Measurements from ENCODE around the gene TSPEAR.

TSPEAR gene

DNA sequence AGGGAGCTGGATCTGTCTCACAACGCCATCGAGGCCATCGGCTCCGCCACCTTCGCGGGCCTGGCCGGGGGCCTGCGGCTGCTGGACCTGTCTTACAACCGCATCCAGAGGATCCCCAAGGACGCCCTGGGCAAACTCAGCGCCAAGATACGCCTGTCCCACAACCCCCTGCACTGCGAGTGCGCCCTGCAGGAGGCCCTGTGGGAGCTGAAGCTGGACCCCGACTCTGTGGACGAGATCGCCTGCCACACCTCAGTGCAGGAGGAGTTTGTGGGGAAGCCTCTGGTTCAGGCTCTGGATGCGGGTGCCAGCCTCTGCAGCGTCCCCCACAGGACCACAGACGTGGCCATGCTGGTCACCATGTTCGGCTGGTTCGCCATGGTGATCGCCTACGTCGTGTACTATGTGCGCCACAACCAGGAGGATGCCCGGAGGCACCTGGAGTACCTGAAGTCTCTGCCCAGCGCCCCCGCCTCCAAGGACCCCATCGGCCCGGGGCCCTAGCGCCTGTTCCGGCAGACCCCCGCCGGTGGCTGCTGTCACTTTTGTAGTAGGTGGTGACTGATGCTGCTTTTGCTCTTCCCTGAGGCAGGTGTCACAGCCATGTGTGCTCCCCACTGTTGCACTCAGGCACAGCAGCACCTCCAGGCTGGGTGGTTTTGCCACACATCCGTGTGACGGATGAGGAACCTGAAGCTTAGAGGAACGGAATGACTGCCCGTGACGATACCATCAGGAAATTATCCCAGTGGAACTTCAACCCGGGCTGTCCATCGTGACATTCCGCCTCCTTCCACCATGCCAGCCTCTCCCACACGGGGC lies 254.2 kb downstream of the TSPEAR start:
- Mint-ChIP-seq H3K4me1 (ENCODE audit: low read depth) (peaks cover 4% of the 10 kb centered on the region), H3K9me3 (peaks cover 3% of the 10 kb centered on the region), H3K4me3 (peak overlapping the region; percentile 57), H3K27me3 (peaks cover 12% of the 10 kb centered on the region), H3K36me3 (ENCODE audit: low read depth) (no peaks in the 10 kb centered on the region), H3K27ac (no peak overlapping the region)
- DNase-seq: no peak

DNA sequence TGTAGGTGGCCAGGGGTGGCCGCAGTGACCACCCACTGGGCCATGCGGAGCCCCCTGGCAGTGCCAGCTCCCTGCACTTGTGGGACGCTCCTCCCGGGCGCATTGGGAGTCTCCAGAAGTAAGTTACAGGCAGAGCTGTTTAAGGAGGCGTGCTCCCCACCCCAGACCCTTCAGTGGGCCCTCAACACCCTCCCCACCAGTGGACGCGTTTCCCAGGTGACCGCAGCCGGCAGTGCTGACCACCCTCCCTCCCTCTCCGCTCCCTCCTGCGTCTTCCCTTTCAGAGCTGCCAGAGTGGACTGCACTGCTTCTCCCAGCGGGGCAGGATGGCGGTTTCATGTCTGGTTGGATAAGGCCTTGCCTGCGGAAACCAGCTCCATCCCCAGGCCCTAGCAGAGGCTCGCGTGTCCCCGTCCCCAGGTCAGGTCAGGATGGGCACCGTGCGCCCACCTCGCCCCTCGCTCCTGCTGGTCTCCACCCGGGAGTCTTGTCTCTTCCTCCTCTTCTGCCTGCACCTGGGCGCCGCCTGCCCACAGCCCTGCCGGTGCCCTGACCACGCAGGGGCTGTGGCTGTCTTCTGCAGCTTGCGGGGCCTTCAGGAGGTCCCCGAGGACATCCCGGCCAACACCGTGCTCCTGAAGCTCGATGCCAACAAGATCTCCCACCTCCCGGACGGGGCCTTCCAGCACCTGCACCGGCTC lies 255.0 kb downstream of the TSPEAR start:
- H3K27me3 Mint-ChIP-seq: peaks cover 13% of the 10 kb centered on the region
- H3K9me3 Mint-ChIP-seq: peaks cover 3% of the 10 kb centered on the region
- DNase-seq: no peak
- no peak overlapping the region for H3K27ac Mint-ChIP-seq
- H3K36me3 Mint-ChIP-seq (ENCODE audit: low read depth): no peaks in the 10 kb centered on the region
- H3K4me3 Mint-ChIP-seq: peak overlapping the region; percentile 57
- peaks cover 4% of the 10 kb centered on the region for H3K4me1 Mint-ChIP-seq (ENCODE audit: low read depth)

DNA sequence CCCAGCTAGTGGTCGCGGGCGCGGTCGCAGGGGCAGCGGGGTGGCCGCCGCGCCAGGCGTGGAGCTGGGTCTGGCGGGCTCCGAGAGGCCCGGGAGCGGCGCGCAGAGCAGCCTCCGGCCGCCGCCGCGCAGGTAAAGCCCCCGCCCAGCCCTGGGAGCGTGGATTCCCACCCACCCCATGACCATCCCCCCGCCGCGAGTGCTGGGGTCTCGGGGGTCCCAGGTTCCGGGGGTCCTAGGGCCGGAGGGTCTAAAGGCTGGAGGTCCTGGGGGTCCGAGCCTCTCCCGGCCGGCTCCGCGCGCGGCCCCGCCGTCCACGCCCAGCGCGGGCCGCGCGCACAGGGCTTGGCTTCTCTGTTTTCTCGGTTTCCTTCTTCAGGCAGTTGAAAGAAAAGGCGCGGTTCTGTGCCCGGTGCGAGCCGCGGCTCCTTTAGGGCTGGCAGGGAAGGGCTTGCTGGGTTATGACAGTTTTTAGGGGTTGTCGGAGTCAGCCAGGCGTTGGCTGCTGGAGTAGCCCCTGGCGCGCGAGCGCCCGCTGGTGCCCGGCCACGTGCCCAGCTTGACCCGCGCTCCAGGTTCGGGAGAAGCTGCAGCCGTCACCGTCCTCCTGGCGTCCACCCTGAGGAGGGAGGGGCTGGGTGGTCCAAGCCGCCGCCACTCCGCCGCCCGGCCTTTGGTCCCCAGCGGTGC lies 255.7 kb downstream of the TSPEAR start:
- Mint-ChIP-seq H3K4me1 (ENCODE audit: low read depth) (peaks cover 4% of the 10 kb centered on the region), H3K9me3 (peaks cover 3% of the 10 kb centered on the region), H3K27ac (no peak overlapping the region), H3K27me3 (peaks cover 13% of the 10 kb centered on the region), H3K4me3 (peak overlapping the region; percentile 78), H3K36me3 (ENCODE audit: low read depth) (no peaks in the 10 kb centered on the region)
- DNase-seq: no peak

DNA sequence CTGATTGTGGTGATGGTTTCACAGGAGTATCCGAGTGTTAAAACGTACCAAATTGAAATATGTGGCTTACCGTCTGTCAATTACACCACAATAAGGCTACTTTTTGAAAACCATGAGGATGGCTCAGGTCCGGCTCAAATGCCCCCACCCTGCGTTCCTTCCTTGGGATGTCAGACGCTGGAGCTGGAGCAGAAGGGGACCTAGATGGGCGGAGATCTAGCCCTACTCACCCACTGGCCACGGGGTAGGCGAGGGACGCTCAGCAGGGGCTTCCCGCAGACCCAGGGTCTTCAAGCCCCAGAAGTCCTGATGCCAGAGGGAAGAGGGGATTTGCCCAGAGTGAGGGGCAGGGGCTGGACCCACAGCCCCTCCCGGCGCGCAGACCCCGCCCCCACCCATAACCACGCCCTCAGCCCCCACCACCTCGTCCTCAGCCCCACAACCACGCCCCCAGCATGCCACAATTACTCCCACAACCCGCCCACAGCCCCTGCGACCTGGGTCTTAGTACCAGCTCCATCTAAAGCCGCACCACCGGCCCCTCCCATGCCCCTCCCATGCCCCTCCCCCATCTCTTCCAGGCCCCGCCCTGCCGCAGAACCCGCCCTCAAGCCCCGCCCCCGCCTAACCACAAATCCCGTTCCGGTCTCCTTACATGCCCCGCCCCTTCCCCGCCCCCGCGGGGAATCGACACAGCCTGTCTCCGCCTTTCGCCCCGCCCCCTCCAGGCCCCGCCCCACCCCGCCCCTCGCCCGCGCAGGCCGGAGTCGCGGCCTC lies 256.4 kb downstream of the TSPEAR start, which contains the start of gene LRRC3:
TSS of gene LRRC3 (plus strand) at position 764 of the 777 bp plus-strand sequence. CDS start 1,135 bp downstream, outside the sequence.
- H3K4me3 Mint-ChIP-seq: peak within 1 kb of the TSS; percentile 78
- H3K9me3 Mint-ChIP-seq: peaks cover 3% of the 10 kb centered on the region
- no peak within 1 kb of the TSS for H3K27ac Mint-ChIP-seq
- H3K4me1 Mint-ChIP-seq (ENCODE audit: low read depth): peaks cover 4% of the 10 kb centered on the region
- H3K27me3 Mint-ChIP-seq: peaks cover 13% of the 10 kb centered on the region
- H3K36me3 Mint-ChIP-seq (ENCODE audit: low read depth): no peaks in the 10 kb centered on the region
- DNase-seq: peak; percentile 82

DNA sequence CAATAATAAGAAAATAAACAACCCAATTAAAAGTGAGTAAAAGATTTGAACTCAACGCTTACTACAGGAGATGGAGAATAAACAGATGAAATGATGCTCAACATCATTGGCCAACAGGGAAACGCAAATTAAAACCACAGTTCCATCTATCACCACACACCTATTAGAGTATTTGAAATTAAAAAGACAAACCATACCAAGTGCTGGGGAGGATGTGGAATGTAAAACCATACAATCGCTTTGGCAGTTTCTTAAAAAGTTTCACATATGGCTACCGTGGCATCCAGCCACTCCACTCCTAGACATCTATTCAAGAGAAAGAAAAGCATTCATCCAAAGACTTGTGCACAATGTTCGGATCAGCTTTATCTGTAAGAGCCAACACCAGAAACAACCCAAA lies 257.3 kb downstream of the TSPEAR start:
- no peaks in the 10 kb centered on the region for H3K36me3 Mint-ChIP-seq (ENCODE audit: low read depth)
- peak overlapping the region; percentile 28 for H3K4me3 Mint-ChIP-seq
- H3K27ac Mint-ChIP-seq: no peak overlapping the region
- DNase-seq: no peak
- H3K4me1 Mint-ChIP-seq (ENCODE audit: low read depth): peaks cover 4% of the 10 kb centered on the region
- H3K9me3 Mint-ChIP-seq: peaks cover 3% of the 10 kb centered on the region
- peaks cover 13% of the 10 kb centered on the region for H3K27me3 Mint-ChIP-seq

DNA sequence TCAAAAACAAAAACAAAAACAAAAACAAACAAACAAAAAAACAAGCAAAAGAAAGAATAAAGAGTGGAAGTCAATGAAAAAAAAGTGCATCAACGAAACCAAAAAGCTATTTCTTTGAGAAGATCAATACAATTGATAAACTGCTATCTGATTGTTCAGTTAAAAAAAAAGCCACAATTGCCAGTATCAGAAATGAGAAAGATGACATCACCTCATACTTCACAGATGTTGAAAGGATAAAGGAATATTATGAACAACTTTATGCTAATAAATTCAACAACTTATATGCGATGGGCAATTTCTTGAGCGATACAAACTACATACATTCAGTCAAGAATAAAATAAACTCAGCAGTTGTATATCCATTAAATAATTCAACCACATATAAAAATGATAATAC lies 258.3 kb downstream of the TSPEAR start:
- H3K4me1 Mint-ChIP-seq (ENCODE audit: low read depth): peaks cover 4% of the 10 kb centered on the region
- H3K9me3 Mint-ChIP-seq: peaks cover 3% of the 10 kb centered on the region
- no peaks in the 10 kb centered on the region for H3K36me3 Mint-ChIP-seq (ENCODE audit: low read depth)
- DNase-seq: no peak
- no peak overlapping the region for H3K27ac Mint-ChIP-seq
- H3K4me3 Mint-ChIP-seq: no peak overlapping the region
- peaks cover 13% of the 10 kb centered on the region for H3K27me3 Mint-ChIP-seq

DNA sequence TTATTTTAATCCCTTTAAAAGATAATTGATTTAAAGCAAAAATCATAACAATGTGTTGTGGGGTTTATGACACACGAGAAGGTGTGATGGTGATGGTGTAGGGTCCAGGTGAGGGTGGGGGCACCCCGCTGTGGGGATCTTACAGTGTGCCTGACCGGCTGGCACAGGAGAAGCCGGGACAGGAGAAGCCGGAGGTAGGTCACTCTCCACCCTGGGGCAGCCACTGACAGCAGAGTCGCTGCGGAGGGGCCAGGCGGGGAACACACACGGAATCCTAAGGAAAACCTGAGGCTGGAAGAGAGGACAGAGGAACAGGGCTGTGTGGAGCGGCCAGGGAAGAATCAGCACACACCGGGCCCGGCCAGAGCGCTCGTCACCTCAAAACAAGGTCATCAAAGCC lies 260.4 kb downstream of the TSPEAR start:
- DNase-seq: peak; percentile 18
- no peaks in the 10 kb centered on the region for H3K36me3 Mint-ChIP-seq (ENCODE audit: low read depth)
- H3K27me3 Mint-ChIP-seq: peaks cover 13% of the 10 kb centered on the region
- no peak overlapping the region for H3K4me3 Mint-ChIP-seq
- H3K27ac Mint-ChIP-seq: no peak overlapping the region
- H3K9me3 Mint-ChIP-seq: peaks cover 3% of the 10 kb centered on the region
- peaks cover 2% of the 10 kb centered on the region for H3K4me1 Mint-ChIP-seq (ENCODE audit: low read depth)

DNA sequence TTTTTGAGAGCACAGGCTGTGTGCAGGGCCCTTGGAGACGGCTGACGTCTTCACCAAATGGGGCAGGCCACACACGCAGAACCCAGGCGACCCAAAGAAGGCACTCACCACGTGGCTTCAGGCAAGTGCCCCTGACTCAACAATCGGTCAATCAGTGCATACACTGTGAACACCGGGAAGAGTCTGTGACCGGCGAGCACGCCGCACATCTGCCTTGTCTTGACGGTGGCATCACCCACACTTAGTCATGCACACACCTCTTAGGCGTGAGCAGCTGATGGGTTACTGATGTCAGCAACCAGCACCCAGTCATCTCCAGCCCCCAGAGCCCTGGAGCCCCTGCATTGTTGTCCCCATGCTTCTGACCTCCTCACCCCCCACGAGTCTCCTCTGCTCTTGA lies 261.0 kb downstream of the TSPEAR start:
- H3K4me3 Mint-ChIP-seq: no peak overlapping the region
- H3K27ac Mint-ChIP-seq: no peak overlapping the region
- peaks cover 2% of the 10 kb centered on the region for H3K4me1 Mint-ChIP-seq (ENCODE audit: low read depth)
- peaks cover 13% of the 10 kb centered on the region for H3K27me3 Mint-ChIP-seq
- no peaks in the 10 kb centered on the region for H3K36me3 Mint-ChIP-seq (ENCODE audit: low read depth)
- H3K9me3 Mint-ChIP-seq: peaks cover 3% of the 10 kb centered on the region
- peak; percentile 24 for DNase-seq

DNA sequence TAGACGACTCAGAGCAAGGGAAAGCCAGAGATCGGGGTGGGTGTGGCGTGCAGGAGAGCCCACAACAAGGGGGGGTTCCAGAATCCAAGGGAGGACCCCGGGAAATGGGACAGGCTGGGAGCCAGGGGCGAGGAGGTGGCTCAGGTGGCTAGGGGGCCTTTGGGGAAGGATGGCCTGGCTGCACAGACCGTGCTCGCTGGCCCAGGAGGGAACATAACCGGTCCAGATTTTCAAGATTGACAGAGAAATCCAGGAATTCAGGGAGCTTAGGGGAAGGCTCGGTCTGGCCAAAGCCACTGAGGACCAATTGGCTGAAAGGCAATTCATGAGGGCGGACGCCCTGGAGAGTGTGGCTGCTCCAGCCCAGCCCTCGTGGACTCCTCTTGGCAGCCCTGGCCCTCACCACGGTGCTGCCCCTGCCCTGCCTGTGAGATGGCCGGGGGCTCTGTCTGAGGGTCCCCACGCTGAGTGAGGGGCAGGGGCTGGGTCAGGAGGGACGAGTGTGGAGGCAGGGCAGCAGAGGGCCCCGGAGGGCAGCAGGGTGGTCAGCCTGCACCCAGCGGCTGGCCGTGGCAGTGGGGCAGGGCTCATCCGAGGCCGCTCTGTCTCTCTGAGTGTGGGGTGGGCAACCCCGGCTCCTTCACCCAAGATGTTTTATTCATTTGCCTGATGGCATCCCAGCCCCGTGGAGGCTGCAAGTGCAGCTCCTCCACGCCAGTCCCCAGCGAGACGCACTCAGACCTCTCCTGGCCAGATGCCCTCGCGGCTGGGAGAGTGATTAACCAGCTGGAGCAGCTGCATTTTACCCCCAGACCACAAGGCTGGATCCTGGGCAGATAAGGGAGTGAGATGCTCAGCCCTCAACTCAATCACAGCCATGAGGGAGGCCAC lies 261.7 kb downstream of the TSPEAR start:
- Mint-ChIP-seq H3K27me3 (peaks cover 13% of the 10 kb centered on the region), H3K4me3 (no peak overlapping the region), H3K36me3 (ENCODE audit: low read depth) (no peaks in the 10 kb centered on the region)

DNA sequence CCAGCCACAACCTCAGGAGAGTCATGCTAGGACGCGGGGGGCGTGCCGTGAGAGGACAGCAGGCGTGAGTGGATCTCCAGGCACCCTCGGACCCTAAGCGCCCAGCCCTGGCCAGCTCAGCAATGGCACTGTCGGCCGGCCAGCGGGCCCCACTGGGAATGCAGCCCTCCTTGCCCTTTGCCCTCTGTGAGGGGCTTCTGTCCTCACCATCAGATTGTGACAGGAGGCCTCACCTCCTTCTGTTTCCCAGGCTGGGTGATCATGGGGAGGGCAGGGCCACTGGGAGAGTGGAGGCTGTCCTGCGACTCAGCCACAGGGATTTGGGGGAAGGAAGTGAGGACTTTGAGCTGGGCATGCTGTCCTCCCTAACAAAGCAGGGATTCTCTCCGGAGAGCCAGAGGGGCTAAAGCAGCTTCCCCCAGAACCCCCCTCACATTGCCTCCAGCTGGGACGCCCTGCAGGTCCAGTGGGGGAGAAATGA lies 262.7 kb downstream of the TSPEAR start:
- H3K4me1 Mint-ChIP-seq (ENCODE audit: low read depth): no peaks in the 10 kb centered on the region

More for the DNA sequence above, 261.7 kb downstream of the TSPEAR start:
- Mint-ChIP-seq H3K9me3 (peaks cover 3% of the 10 kb centered on the region), H3K4me1 (ENCODE audit: low read depth) (peaks cover 2% of the 10 kb centered on the region), H3K27ac (no peak overlapping the region)
- peak; percentile 18 for DNase-seq

More for the DNA sequence above, 262.7 kb downstream of the TSPEAR start:
- no peaks in the 10 kb centered on the region for H3K9me3 Mint-ChIP-seq
- H3K27ac Mint-ChIP-seq: no peak overlapping the region
- H3K27me3 Mint-ChIP-seq: peaks cover 4% of the 10 kb centered on the region
- no peak for DNase-seq
- H3K36me3 Mint-ChIP-seq (ENCODE audit: low read depth): no peaks in the 10 kb centered on the region
- no peak overlapping the region for H3K4me3 Mint-ChIP-seq
